NCI-H2107 treated with DMSO at 0.1 percent for 48 hours (cell line): ENCODE results near the gene CLEC2L.

Source experiments
- DNase-seq: peaks from one replicate; lab custom pipeline; 2025; ENCODE audit not compliant: unreplicated experiment; lab: John Stamatoyannopoulos, UW

Gene CLEC2L

GRCh38 chr7:139573871-139574270 lies 50.4 kb downstream of the CLEC2L start:
- DNase-seq = no peak

- DNase-seq = no peak
These were observed 51.3 kb downstream of the CLEC2L start for GRCh38 chr7:139574618-139575337.

GRCh38 chr7:139575338-139575680 lies 51.8 kb downstream of the CLEC2L start:
- DNase-seq = no peak

- no peak for DNase-seq
These were observed 52.9 kb downstream of the CLEC2L start for GRCh38 chr7:139576179-139576973.

- no peak for DNase-seq
These were observed 57.0 kb downstream of the CLEC2L start for GRCh38 chr7:139580435-139580834.

GRCh38 chr7:139582130-139582650 lies 58.7 kb downstream of the CLEC2L start:
- no peak for DNase-seq

- DNase-seq = no peak
These were observed 59.2 kb downstream of the CLEC2L start for GRCh38 chr7:139582671-139583155.

GRCh38 chr7:139583826-139584553 lies 60.5 kb downstream of the CLEC2L start:
- no peak for DNase-seq

- no peak for DNase-seq
These were observed 61.6 kb downstream of the CLEC2L start for GRCh38 chr7:139585042-139585441.

- no peak for DNase-seq
These were observed 62.8 kb downstream of the CLEC2L start for GRCh38 chr7:139586286-139586685.

GRCh38 chr7:139587535-139587934 lies 64.0 kb downstream of the CLEC2L start:
- no peak for DNase-seq

GRCh38 chr7:139588632-139589031 lies 65.1 kb downstream of the CLEC2L start:
- peak; percentile 34 for DNase-seq

GRCh38 chr7:139589474-139589873 lies 66.0 kb downstream of the CLEC2L start:
- no peak for DNase-seq

GRCh38 chr7:139591550-139592195 lies 68.2 kb downstream of the CLEC2L start:
- peak; percentile 61 for DNase-seq

GRCh38 chr7:139592801-139593461 lies 69.4 kb downstream of the CLEC2L start:
- no peak for DNase-seq

GRCh38 chr7:139594090-139594489 lies 70.6 kb downstream of the CLEC2L start:
- DNase-seq = no peak
